ENCODE measurements around the gene NAA35.

- TF ChIP-seq CTCF (IDR thresholded peaks at IDR 0.05): no peak
- TF ChIP-seq POLR2A (IDR thresholded peaks at IDR 0.05; ENCODE audit: low read depth): no peak
- TF ChIP-seq POLR2AphosphoS5 (IDR thresholded peaks at IDR 0.05): no peak
These were observed 593 bp upstream of the NAA35 start for GRCh38 chr9:85940275-85940831.
